T-helper 17 cell (primary cell): ENCODE results near the gene IL3RA. TPM values are rescaled to one million over a fixed set of nuclear protein-coding genes. Genes with fewer than 3 reads are reported as not detected.
"Not testable (repeated sequence)": the region's sequence is repeated elsewhere in the genome, so short reads cannot be mapped to it uniquely, and the experiment has no call there.

ENCODE experiments used
- ATAC-seq: fragments of 150-1000 bp; cut with Tn5 transposase; 2 replicates; pipeline ENCODE4 v1.10.0; 2021; ENCODE audit warnings: mild to moderate bottlenecking, moderate library complexity
- DNase-seq, 3 donors: peaks; one replicate each; pipeline versions ENCODE4 v3.0.0 to v3.0.0-alpha.2; 2020 to 2021
- H3K9me3 ChIP-seq: one replicate; pipeline ENCODE4 v1.7.0; 2013; ENCODE audit warnings: low read length, mild to moderate bottlenecking; ENCODE audit not compliant: control insufficient read depth, poor library complexity, severe bottlenecking
- H3K27ac Mint-ChIP-seq: one replicate; pipeline ENCODE4 v1.8.0; 2022; ENCODE audit warnings: mild to moderate bottlenecking, moderate library complexity, mixed read lengths
- H3K27me3 Mint-ChIP-seq: one replicate; pipeline ENCODE4 v1.8.0; 2022; ENCODE audit warnings: mixed read lengths
- H3K36me3 Mint-ChIP-seq: one replicate; pipeline ENCODE4 v1.8.0; 2022; ENCODE audit warnings: low read depth, mixed read lengths
- H3K4me1 Mint-ChIP-seq: one replicate; pipeline ENCODE4 v1.8.0; 2022; ENCODE audit warnings: mild to moderate bottlenecking, mixed read lengths
- H3K4me3 Mint-ChIP-seq: one replicate; pipeline ENCODE4 v1.8.0; 2022; ENCODE audit warnings: mild to moderate bottlenecking, moderate library complexity, mixed read lengths
- total RNA-seq, 4 donors: library from RNA in 2 of 4; stranded (reverse) in 2 of 4; gene quantifications; one replicate each; pipeline ENCODE4 v1.2.3 and lab custom pipeline; 2022 to 2026

The IL3RA gene
- total RNA-seq, 2 donors from 2014 or later = 0.60 to 2.8 TPM

GRCh38 chrX:1349606-1350005 is 13.0 kb downstream of the IL3RA start:
- not testable (repeated sequence) for H3K36me3 Mint-ChIP-seq, H3K27ac Mint-ChIP-seq, H3K9me3 ChIP-seq, H3K4me1 Mint-ChIP-seq, H3K4me3 Mint-ChIP-seq, DNase-seq, H3K27me3 Mint-ChIP-seq, ATAC-seq

GRCh38 chrX:1351981-1352714 is 15.6 kb downstream of the IL3RA start:
- Mint-ChIP-seq H3K27me3 (no peaks in the 10 kb centered on the region), H3K4me3 (no peak overlapping the region), H3K27ac (no peak overlapping the region), H3K4me1 (peaks cover 10% of the 10 kb centered on the region), H3K36me3 (no peaks in the 10 kb centered on the region)
- ATAC-seq = no peak
- no peak for DNase-seq
- no peaks in the 10 kb centered on the region for H3K9me3 ChIP-seq

- Mint-ChIP-seq H3K27ac (peak overlapping the region; percentile 81), H3K27me3 (no peaks in the 10 kb centered on the region), H3K4me3 (no peak overlapping the region), H3K4me1 (peaks cover 7% of the 10 kb centered on the region), H3K36me3 (peaks cover 1% of the 10 kb centered on the region)
- H3K9me3 ChIP-seq = no peaks in the 10 kb centered on the region
- DNase-seq = no peak
- no peak for ATAC-seq
Observed at GRCh38 chrX:1354036-1355019, 17.7 kb downstream of the IL3RA start.

- no peaks in the 10 kb centered on the region for H3K9me3 ChIP-seq
- DNase-seq = no peak
- ATAC-seq = no peak
- H3K27me3 Mint-ChIP-seq = no peaks in the 10 kb centered on the region
- H3K4me1 Mint-ChIP-seq = peaks cover 7% of the 10 kb centered on the region
- H3K27ac Mint-ChIP-seq = no peak overlapping the region
- H3K36me3 Mint-ChIP-seq = peaks cover 3% of the 10 kb centered on the region
- H3K4me3 Mint-ChIP-seq = no peak overlapping the region
Observed at GRCh38 chrX:1355131-1356046, 18.8 kb downstream of the IL3RA start.

- no peak for ATAC-seq
- no peaks in the 10 kb centered on the region for H3K27me3 Mint-ChIP-seq
- peaks cover 13% of the 10 kb centered on the region for H3K4me1 Mint-ChIP-seq
- peaks cover 9% of the 10 kb centered on the region for H3K36me3 Mint-ChIP-seq
- H3K27ac Mint-ChIP-seq = no peak overlapping the region
- DNase-seq = no peak
- H3K9me3 ChIP-seq = no peaks in the 10 kb centered on the region
- H3K4me3 Mint-ChIP-seq = no peak overlapping the region
Observed at GRCh38 chrX:1357993-1358392, 21.4 kb downstream of the IL3RA start.

- Mint-ChIP-seq H3K4me1 (peaks cover 13% of the 10 kb centered on the region), H3K36me3 (peaks cover 9% of the 10 kb centered on the region), H3K4me3 (no peak overlapping the region), H3K27ac (no peak overlapping the region), H3K27me3 (no peaks in the 10 kb centered on the region)
- DNase-seq (no peak), ATAC-seq (no peak)
- H3K9me3 ChIP-seq = no peaks in the 10 kb centered on the region
Observed at GRCh38 chrX:1358793-1359476, 22.4 kb downstream of the IL3RA start.

- peaks cover 9% of the 10 kb centered on the region for H3K36me3 Mint-ChIP-seq
- ATAC-seq (no peak), DNase-seq (no peak)
- H3K4me3 Mint-ChIP-seq = no peak overlapping the region
- H3K4me1 Mint-ChIP-seq = peaks cover 9% of the 10 kb centered on the region
- no peak overlapping the region for H3K27ac Mint-ChIP-seq
- H3K27me3 Mint-ChIP-seq = no peaks in the 10 kb centered on the region
- no peaks in the 10 kb centered on the region for H3K9me3 ChIP-seq
Observed at GRCh38 chrX:1359477-1359873, 22.9 kb downstream of the IL3RA start.

- no peak overlapping the region for H3K27ac Mint-ChIP-seq
- H3K36me3 Mint-ChIP-seq = peaks cover 9% of the 10 kb centered on the region
- H3K4me3 Mint-ChIP-seq = peak overlapping the region; percentile 1
- peaks cover 9% of the 10 kb centered on the region for H3K4me1 Mint-ChIP-seq
- H3K9me3 ChIP-seq = no peaks in the 10 kb centered on the region
- DNase-seq (no peak), ATAC-seq (no peak)
- H3K27me3 Mint-ChIP-seq = no peaks in the 10 kb centered on the region
Observed at GRCh38 chrX:1360171-1360570, 23.6 kb downstream of the IL3RA start.

GRCh38 chrX:1361275-1361674 is 24.7 kb downstream of the IL3RA start:
- Mint-ChIP-seq H3K27ac (peak overlapping the region; percentile 0), H3K27me3 (no peaks in the 10 kb centered on the region), H3K36me3 (peaks cover 9% of the 10 kb centered on the region), H3K4me3 (no peak overlapping the region), H3K4me1 (peaks cover 6% of the 10 kb centered on the region)
- DNase-seq (no peak), ATAC-seq (no peak)
- H3K9me3 ChIP-seq = no peaks in the 10 kb centered on the region

GRCh38 chrX:1361910-1362309 is 25.3 kb downstream of the IL3RA start:
- Mint-ChIP-seq H3K27ac (peak overlapping the region; percentile 0), H3K4me3 (no peak overlapping the region), H3K4me1 (peaks cover 6% of the 10 kb centered on the region), H3K27me3 (no peaks in the 10 kb centered on the region), H3K36me3 (peaks cover 9% of the 10 kb centered on the region)
- DNase-seq = no peak
- ATAC-seq = no peak
- H3K9me3 ChIP-seq = no peaks in the 10 kb centered on the region

- not testable (repeated sequence) for H3K9me3 ChIP-seq, H3K36me3 Mint-ChIP-seq, DNase-seq, H3K4me1 Mint-ChIP-seq, H3K4me3 Mint-ChIP-seq, ATAC-seq, H3K27ac Mint-ChIP-seq, H3K27me3 Mint-ChIP-seq
Observed at GRCh38 chrX:1366363-1366762, 29.8 kb downstream of the IL3RA start.

- no peak for DNase-seq
- H3K27me3 Mint-ChIP-seq = no peaks in the 10 kb centered on the region
Observed at GRCh38 chrX:1368385-1368698, 31.8 kb downstream of the IL3RA start.

More at GRCh38 chrX:1368385-1368698, 31.8 kb downstream of the IL3RA start:
- H3K4me1 Mint-ChIP-seq = peaks cover 2% of the 10 kb centered on the region
- H3K36me3 Mint-ChIP-seq = no peaks in the 10 kb centered on the region
- H3K9me3 ChIP-seq = no peaks in the 10 kb centered on the region
- ATAC-seq = no peak
- no peak overlapping the region for H3K4me3 Mint-ChIP-seq
- H3K27ac Mint-ChIP-seq = peak overlapping the region; percentile 60
